ENCODE measurements around the gene IL12RB2.

The IL12RB2 gene

GRCh38 chr1:67368046-67368514 lies 60.4 kb downstream of the IL12RB2 start:
- TF ChIP-seq, protein P1, sequence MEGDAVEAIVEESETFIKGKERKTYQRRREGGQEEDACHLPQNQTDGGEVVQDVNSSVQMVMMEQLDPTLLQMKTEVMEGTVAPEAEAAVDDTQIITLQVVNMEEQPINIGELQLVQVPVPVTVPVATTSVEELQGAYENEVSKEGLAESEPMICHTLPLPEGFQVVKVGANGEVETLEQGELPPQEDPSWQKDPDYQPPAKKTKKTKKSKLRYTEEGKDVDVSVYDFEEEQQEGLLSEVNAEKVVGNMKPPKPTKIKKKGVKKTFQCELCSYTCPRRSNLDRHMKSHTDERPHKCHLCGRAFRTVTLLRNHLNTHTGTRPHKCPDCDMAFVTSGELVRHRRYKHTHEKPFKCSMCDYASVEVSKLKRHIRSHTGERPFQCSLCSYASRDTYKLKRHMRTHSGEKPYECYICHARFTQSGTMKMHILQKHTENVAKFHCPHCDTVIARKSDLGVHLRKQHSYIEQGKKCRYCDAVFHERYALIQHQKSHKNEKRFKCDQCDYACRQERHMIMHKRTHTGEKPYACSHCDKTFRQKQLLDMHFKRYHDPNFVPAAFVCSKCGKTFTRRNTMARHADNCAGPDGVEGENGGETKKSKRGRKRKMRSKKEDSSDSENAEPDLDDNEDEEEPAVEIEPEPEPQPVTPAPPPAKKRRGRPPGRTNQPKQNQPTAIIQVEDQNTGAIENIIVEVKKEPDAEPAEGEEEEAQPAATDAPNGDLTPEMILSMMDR (IDR thresholded peaks at IDR 0.05; ENCODE audit: control insufficient read depth, insufficient read depth, low read depth, low read length, missing control alignments): no peak
- DNase-seq (ENCODE audit: low read depth): no peak

GRCh38 chr1:67371043-67371442 lies 63.4 kb downstream of the IL12RB2 start:
- no peak for DNase-seq (ENCODE audit: low read depth)
- TF ChIP-seq, protein P1 (IDR thresholded peaks at IDR 0.05; ENCODE audit: control insufficient read depth, insufficient read depth, low read depth, low read length, missing control alignments): no peak
- H3K4me3 ChIP-seq (ENCODE audit: control insufficient read depth, low read depth, low read length): no peak overlapping the region

More at GRCh38 chr1:67368046-67368514, 60.4 kb downstream of the IL12RB2 start:
- H3K4me3 ChIP-seq (ENCODE audit: control insufficient read depth, low read depth, low read length): no peak overlapping the region

DNA sequence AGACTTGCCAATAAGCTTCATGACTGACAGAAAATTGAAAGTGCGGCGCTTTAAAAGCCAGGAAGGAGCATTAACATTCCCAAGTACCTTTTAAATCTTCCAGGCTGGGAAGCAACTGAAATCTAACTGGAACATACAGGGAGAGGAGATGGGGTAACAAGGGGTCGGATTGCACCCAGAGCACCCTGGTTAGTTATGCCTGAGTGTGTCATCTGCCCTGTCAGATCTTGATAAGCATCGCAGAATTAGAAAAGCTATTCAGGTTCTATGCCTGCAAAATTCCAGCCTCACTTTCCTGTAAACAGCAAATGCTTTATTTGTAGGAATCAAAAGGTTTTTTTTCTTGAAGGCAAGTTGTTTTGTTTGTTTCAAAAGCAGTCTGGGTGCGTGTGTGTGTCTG lies 64.0 kb downstream of the IL12RB2 start:
- H3K4me3 ChIP-seq (ENCODE audit: control insufficient read depth, low read depth, low read length): no peak overlapping the region
- TF ChIP-seq, protein P1 (IDR thresholded peaks at IDR 0.05; ENCODE audit: control insufficient read depth, insufficient read depth, low read depth, low read length, missing control alignments): no peak
- DNase-seq (ENCODE audit: low read depth): no peak

- TF ChIP-seq, protein P1 (IDR thresholded peaks at IDR 0.05; ENCODE audit: control insufficient read depth, insufficient read depth, low read depth, low read length, missing control alignments): no peak
- no peak for DNase-seq (ENCODE audit: low read depth)
- no peak overlapping the region for H3K4me3 ChIP-seq (ENCODE audit: control insufficient read depth, low read depth, low read length)
Measured at GRCh38 chr1:67372136-67372535, 64.5 kb downstream of the IL12RB2 start.

GRCh38 chr1:67372898-67373297 lies 65.2 kb downstream of the IL12RB2 start:
- no peak overlapping the region for H3K4me3 ChIP-seq (ENCODE audit: control insufficient read depth, low read depth, low read length)
- DNase-seq (ENCODE audit: low read depth): no peak
- TF ChIP-seq, protein P1 (IDR thresholded peaks at IDR 0.05; ENCODE audit: control insufficient read depth, insufficient read depth, low read depth, low read length, missing control alignments): no peak

GRCh38 chr1:67376381-67376780 lies 68.7 kb downstream of the IL12RB2 start:
- no peak overlapping the region for H3K4me3 ChIP-seq (ENCODE audit: control insufficient read depth, low read depth, low read length)
- no peak for DNase-seq (ENCODE audit: low read depth)
- TF ChIP-seq, protein P1 (IDR thresholded peaks at IDR 0.05; ENCODE audit: control insufficient read depth, insufficient read depth, low read depth, low read length, missing control alignments): no peak

DNA sequence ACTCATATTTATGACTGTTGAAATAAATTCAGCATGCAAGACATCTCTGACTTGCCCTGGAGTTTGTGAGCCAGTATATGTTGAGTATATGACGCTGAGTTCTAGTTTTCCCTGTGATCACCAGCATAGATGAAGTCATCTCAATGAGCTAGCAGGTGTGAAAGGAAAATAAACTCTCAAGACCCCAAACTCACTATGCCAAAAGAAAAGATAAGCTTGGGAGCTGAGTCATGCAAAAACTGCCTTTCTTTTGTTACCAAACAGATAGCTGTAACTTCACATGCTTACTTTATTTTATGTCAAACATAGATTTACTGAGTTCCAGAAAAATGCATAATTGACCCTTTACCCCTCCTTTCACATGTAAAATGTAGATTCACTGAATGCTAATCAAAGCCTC lies 69.6 kb downstream of the IL12RB2 start:
- TF ChIP-seq, protein P1 (IDR thresholded peaks at IDR 0.05; ENCODE audit: control insufficient read depth, insufficient read depth, low read depth, low read length, missing control alignments): no peak
- DNase-seq (ENCODE audit: low read depth): no peak
- H3K4me3 ChIP-seq (ENCODE audit: control insufficient read depth, low read depth, low read length): no peak overlapping the region
